GM19328 (cell line): ENCODE measurements around the gene IL17F.

Experiments
- ATAC-seq: cut with Tn5 transposase; IDR thresholded peaks from one replicate; pipeline ENCODE4 v1.9.1; 2021; ENCODE audit warnings: mild to moderate bottlenecking, moderate library complexity; ENCODE audit not compliant: unreplicated experiment

IL17F gene

GRCh38 chr6:52191824-52192223 is 52.5 kb downstream of the IL17F start:
- ATAC-seq: no peak

DNA sequence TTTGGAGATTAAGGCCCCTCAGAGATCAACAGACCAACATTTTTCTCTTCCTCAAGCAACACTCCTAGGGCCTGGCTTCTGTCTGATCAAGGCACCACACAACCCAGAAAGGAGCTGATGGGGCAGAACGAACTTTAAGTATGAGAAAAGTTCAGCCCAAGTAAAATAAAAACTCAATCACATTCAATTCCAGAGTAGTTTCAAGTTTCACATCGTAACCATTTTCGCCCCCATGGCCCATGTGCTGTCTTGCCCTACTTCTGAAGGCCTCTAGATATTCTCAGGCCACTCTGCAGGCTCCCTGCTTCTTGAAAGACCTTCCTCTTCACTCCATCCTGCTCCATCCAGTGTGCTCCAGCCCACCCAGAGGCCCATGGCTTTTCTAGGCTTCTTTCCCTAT is 53.9 kb downstream of the IL17F start:
- ATAC-seq: no peak

- ATAC-seq: no peak
These were observed 54.3 kb downstream of the IL17F start for GRCh38 chr6:52189974-52190373.

DNA sequence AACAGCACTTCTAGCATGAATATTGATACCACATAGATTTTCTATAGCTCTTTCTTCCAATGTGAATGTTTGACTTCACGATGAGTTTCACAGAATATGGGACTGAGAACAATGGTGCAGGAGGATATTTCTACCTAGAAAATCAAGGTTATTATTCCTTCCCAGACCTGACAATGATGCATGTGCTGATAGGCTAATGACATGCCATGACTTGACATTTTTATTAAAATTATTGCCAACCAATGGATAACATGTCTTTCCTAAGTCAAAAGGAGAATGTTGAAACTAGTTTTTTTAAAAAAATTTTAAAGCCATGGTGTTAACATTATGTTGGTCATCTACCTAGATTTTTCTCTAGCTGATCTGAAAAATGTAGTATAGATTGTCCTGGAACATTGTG is 57.2 kb downstream of the IL17F start:
- ATAC-seq: no peak
